WERI-Rb-1 (cell line): ENCODE data around the gene TAB3.

Source experiments
- DNase-seq: peaks from one replicate; pipeline ENCODE4 v3.0.0-alpha.2; 2020
- H3K27ac ChIP-seq: fragments of 250-450 bp; sonication (Bioruptor Pico); 2 replicates; pipeline ENCODE4 v1.5.1; 2020; ENCODE audit warnings: mild to moderate bottlenecking, moderate library complexity
- H3K27me3 ChIP-seq: fragments of 250-450 bp; sonication (Bioruptor Pico); 2 replicates; pipeline ENCODE4 v1.5.1; 2021; ENCODE audit warnings: mild to moderate bottlenecking, low read depth, moderate library complexity; ENCODE audit not compliant: insufficient read depth, severe bottlenecking
- H3K36me3 ChIP-seq: fragments of 250-450 bp; sonication (Bioruptor Pico); 2 replicates; pipeline ENCODE4 v1.5.1; 2020; ENCODE audit warnings: mild to moderate bottlenecking, moderate library complexity
- H3K4me3 ChIP-seq: 2 replicates; pipeline ENCODE4 v1.5.1; 2011; ENCODE audit warnings: low read depth, mild to moderate bottlenecking, control low read depth, low read length
- H3K9me3 ChIP-seq: fragments of 250-450 bp; sonication (Bioruptor Pico); 2 replicates; pipeline ENCODE4 v1.5.1; 2021; ENCODE audit warnings: mild to moderate bottlenecking, moderate library complexity; ENCODE audit not compliant: severe bottlenecking
- CTCF ChIP-seq: IDR thresholded peaks from 2 replicates; pipeline ENCODE4 v1.5.1; 2011; ENCODE audit warnings: low read depth, mild to moderate bottlenecking, control low read depth, inconsistent platforms, low read length

The TAB3 gene

GRCh38 chrX:30814978-30815377, 74.1 kb downstream of the TAB3 start:
- Histone ChIP-seq H3K9me3 (no peaks in the 10 kb centered on the region), H3K36me3 (no peaks in the 10 kb centered on the region), H3K27ac (no peak overlapping the region), H3K27me3 (peaks cover 3% of the 10 kb centered on the region), H3K4me3 (no peak overlapping the region)
- DNase-seq, result no peak
- no peak for TF ChIP-seq CTCF

DNA sequence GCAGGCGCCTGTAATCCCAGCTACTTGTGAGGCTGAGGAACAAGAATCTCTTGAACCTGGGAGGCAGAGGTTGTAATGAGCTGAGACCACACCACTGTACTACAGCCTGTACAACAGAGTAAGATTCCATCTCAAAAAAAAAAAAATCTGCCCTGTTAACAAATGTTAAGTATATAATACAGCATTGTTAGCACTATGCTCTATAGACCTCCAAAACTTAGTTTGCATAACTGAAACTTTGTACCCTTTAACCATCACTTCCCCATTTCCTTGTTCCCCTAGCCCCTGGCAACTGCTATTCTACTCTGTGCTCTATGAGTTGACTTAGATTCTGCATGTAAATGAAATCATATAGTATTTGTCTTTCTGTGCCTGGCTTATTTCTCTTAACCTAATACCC, 76.7 kb downstream of the TAB3 start:
- DNase-seq, result no peak
- H3K27ac ChIP-seq, result no peak overlapping the region

DNA sequence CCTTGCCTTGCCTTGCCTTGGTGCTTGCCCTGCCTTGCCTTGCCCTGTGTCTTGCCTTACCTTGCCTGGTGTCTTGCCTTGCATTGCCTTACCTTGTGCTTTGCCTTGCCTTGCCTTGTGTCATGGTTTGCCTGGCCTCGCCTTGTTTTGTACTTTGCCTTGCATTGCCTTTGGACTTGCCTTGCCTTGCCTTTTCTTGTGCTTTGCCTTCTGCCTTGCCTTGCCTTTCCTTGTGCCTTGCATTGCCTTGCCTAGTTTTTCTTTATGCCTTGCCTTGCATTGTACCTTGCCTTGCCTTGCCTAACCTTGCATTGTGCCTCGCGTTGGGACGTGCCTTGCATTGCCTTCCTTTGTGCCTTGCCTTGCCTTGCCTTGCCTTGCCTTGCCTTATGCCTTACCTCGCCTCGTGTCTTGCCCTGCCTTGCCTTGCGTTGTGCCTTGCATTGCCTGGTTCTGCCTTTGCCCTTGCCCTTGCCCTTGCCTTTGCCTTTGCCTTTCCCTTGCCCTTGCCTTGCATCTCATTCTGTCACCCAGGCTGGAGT, 82.8 kb downstream of the TAB3 start:
- Histone ChIP-seq H3K4me3 (no peak overlapping the region), H3K27ac (no peak overlapping the region), H3K36me3 (no peaks in the 10 kb centered on the region), H3K9me3 (no peaks in the 10 kb centered on the region), H3K27me3 (no peaks in the 10 kb centered on the region)
- no peak for DNase-seq
- TF ChIP-seq CTCF, result no peak

More for the DNA sequence above, 76.7 kb downstream of the TAB3 start:
- H3K4me3 ChIP-seq, result no peak overlapping the region
- no peaks in the 10 kb centered on the region for H3K36me3 ChIP-seq
- TF ChIP-seq CTCF, result no peak
- H3K27me3 ChIP-seq, result peaks cover 3% of the 10 kb centered on the region
- H3K9me3 ChIP-seq, result no peaks in the 10 kb centered on the region

GRCh38 chrX:30804462-30804861, 84.6 kb downstream of the TAB3 start:
- no peaks in the 10 kb centered on the region for H3K36me3 ChIP-seq
- no peak overlapping the region for H3K4me3 ChIP-seq
- DNase-seq, result no peak
- no peak for TF ChIP-seq CTCF
- H3K27ac ChIP-seq, result no peak overlapping the region
- no peaks in the 10 kb centered on the region for H3K9me3 ChIP-seq
- H3K27me3 ChIP-seq, result no peaks in the 10 kb centered on the region

- Histone ChIP-seq H3K36me3 (no peaks in the 10 kb centered on the region), H3K4me3 (no peak overlapping the region), H3K27ac (no peak overlapping the region), H3K9me3 (no peaks in the 10 kb centered on the region), H3K27me3 (no peaks in the 10 kb centered on the region)
- TF ChIP-seq CTCF, result no peak
- no peak for DNase-seq
Observed at GRCh38 chrX:30800901-30801300, 88.2 kb downstream of the TAB3 start.

DNA sequence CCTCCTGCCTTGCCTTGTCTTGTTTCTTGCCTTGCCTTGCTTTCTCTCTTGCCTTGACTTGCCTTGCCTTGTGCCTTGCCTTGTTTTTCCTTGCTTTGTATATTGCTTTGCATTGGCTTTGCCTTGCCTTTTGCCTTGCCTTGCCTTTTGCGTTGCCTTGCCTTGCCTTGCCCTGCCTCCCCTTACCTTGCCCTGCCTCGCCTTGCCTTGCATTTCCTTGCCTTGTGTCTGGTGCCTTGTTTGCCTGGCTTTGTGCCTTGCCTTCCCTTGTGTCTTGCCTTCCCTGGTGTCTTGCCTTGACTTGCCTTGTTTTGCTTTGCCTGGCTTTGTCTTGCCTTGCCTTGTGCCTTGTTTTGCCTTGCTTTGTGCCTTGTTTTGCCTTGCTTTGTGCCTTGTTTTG, 89.7 kb downstream of the TAB3 start:
- TF ChIP-seq CTCF, result no peak
- H3K4me3 ChIP-seq, result no peak overlapping the region
- H3K9me3 ChIP-seq, result no peaks in the 10 kb centered on the region
- H3K36me3 ChIP-seq, result no peaks in the 10 kb centered on the region
- no peaks in the 10 kb centered on the region for H3K27me3 ChIP-seq
- no peak overlapping the region for H3K27ac ChIP-seq
- DNase-seq, result no peak
